Activated naive CD4-positive, alpha-beta T cell treated with anti-CD3 and anti-CD28 coated beads, Interleukin-2, amount 50 U/mL, for 72 hours (primary cell): ENCODE measurements around the gene CLSTN2. TPM values are rescaled to one million over a fixed set of nuclear protein-coding genes. Genes with fewer than 3 reads are reported as not detected.

Experiments
- ATAC-seq, 2 donors: fragments of 150-1000 bp; cut with Tn5 transposase; 2 replicates each; pipeline ENCODE4 v1.10.0; 2021; ENCODE audit warnings: mild to moderate bottlenecking in 2 of 2, moderate library complexity in 2 of 2
- DNase-seq, 2 donors: peaks; one replicate each; pipeline ENCODE4 v3.0.0; 2021 to 2022; ENCODE audit warnings: low spot score in 2 of 2
- H3K27ac Mint-ChIP-seq, 2 donors: one replicate each; pipeline ENCODE4 v1.8.0; 2022; ENCODE audit warnings: mild to moderate bottlenecking in 2 of 2, mixed read lengths in 2 of 2
- H3K36me3 Mint-ChIP-seq, 2 donors: one replicate each; pipeline ENCODE4 v1.8.0; 2022; ENCODE audit warnings: mixed read lengths in 2 of 2
- H3K9me3 Mint-ChIP-seq, 2 donors: one replicate each; pipeline ENCODE4 v1.8.0; 2022; ENCODE audit warnings: mixed read lengths in 2 of 2
- total RNA-seq, 2 donors: library from RNA; stranded (reverse); gene quantifications; one replicate each; pipeline ENCODE4 v1.2.3, GENCODE V29; 2022

CLSTN2 gene
- total RNA-seq, 2 donors from 2014 or later, result not detected

- Mint-ChIP-seq H3K9me3 (peaks cover 6 to 11% of the 10 kb centered on the region in 2 donors), H3K36me3 (peaks cover 0 to 6% of the 10 kb centered on the region in 2 donors), H3K27ac (no peak overlapping the region)
- no peak for DNase-seq
- ATAC-seq, result no peak
Measured at GRCh38 chr3:140617135-140617534, 682.1 kb downstream of the CLSTN2 start.

DNA sequence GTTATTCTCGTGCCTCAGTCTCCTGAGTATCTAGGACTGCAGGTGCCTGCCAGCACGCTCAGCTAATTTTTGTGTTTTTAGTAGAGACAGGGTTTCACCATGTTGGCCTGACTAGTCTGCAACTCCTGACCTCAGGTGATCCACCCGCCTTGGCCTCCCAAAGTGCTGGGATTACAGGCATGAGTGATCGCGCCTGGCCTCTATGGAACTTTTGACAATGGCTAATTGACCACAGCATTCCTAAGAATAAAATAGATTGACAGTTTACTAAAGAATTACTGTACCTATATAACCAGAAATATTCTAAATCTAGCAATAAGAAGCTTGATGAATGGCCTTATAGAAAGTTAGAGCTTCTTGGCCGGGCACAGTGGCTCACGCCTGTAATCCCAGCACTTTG lies 691.9 kb downstream of the CLSTN2 start:
- ATAC-seq (no peak), DNase-seq (no peak)
- H3K9me3 Mint-ChIP-seq, result peaks cover 3 to 4% of the 10 kb centered on the region in 2 donors
- no peak overlapping the region for H3K27ac Mint-ChIP-seq
- no peaks in the 10 kb centered on the region for H3K36me3 Mint-ChIP-seq
